Left colon (tissue), 2 donors: ENCODE measurements around the gene IQCK. TPM values are rescaled to one million over a fixed set of nuclear protein-coding genes. Genes with fewer than 3 reads are reported as not detected.
"Not testable (repeated sequence)": the region's sequence is repeated elsewhere in the genome, so short reads cannot be mapped to it uniquely, and the experiment has no call there.

ENCODE experiments used
- ATAC-seq: fragments of 200-7000 bp; cut with Tn5 transposase; one replicate; pipeline ENCODE4 v1.9.1; 2020; ENCODE audit warnings: mild to moderate bottlenecking, moderate library complexity
- DNase-seq, 2 donors: peaks; one replicate each; pipeline ENCODE4 v3.0.0-alpha.2; 2020
- intact Hi-C, 2 donors: fragments of 100-400 bp; cut with DNase I in 1 of 2; cut with micrococcal nuclease in 1 of 2; formaldehyde crosslinking; loops; one replicate each; pipeline versions ENCODE4 v1.11.2 to v1.14.0; 2022; cut with DNase I, micrococcal nuclease
- total RNA-seq, 2 donors: library from RNA; stranded (reverse); fragmentation: NEBNext Ultra II Directional; extraction: Animal tissue kit (Norgen Biotek cat#: 25700); gene quantifications; one replicate each; pipeline ENCODE4 v1.2.1, GENCODE V29; 2021
- donor health status: DM: no; HTN: no; CAD: no.
- donor health status: DM: yes; HTN: yes; CAD: no.

Gene IQCK
- total RNA-seq, 2 donors from 2014 or later: 11.0 to 13.8 TPM

- DNase-seq (no peak), ATAC-seq (no peak)
- intact Hi-C loops: no loop called here
These were observed 5.5 kb upstream of the IQCK start for GRCh38 chr16:19712418-19713058.

DNA sequence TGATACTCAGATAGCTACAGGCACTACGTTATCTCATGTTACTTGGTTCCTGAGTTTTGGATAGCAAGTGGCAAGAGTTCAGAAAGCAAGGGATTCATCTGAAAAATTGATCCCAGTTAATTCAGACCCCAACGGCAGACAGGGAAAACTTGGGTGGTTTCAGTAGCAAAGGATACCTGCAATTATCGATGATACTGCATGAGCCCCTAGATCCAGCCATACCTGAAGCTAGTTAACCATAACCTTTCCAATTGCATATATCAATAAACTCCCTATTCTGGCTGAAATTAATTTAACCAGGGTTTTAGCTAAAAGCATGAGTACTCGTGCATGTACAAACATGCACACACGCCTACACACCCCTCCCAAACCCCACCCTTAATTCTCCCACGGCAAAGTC is 4.4 kb upstream of the IQCK start:
- DNase-seq: no peak
- no peak for ATAC-seq
- intact Hi-C loops: no loop called here

DNA sequence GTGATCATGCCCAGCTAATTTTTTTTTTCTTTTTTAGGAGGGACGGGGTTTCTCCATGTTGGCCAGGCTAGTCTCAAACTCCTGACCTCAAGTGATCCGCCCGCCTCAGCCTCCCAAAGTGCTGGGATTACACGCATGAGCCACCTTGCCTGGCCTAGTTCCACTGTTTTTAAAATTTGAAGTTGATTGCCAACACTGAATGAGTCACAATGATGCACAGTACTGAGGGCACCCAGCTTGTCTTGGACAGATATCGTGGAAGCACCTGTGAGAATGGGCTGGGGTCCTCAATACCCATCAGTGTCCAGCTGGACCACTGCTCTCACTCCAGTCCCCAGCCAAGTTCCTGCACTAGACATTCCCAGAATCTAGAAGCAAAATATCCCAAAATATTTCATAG is 2.5 kb upstream of the IQCK start:
- intact Hi-C loops: no loop called here
- DNase-seq: no peak
- no peak for ATAC-seq

GRCh38 chr16:19716183-19716582 is 1.9 kb upstream of the IQCK start:
- intact Hi-C loops: no loop called here
- ATAC-seq (peak; percentile 78), DNase-seq (peak in 1 of 2 donors; percentile 50)

DNA sequence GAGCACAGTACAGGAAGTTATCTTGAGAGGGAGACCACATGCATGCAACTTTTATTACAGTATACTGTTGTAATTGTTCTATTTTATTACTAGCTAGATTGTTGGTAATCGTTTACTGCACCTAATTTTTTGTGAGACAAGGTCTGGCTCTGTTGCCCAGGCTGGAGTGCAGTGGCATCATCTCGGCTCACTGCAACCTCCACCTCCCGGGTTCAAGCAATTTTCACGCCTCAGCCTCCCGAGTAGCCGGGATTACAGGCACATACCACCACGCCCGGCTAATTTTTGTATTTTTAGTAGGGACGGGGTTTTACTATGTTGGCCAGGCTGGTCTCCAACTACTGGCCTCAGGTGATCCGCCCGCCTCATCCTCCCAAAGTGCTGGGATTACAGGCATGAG is 1.3 kb upstream of the IQCK start:
- peak; percentile 27 for ATAC-seq
- intact Hi-C loops, DNase-seq: not testable (repeated sequence)

- DNase-seq: no peak
- intact Hi-C loops: no loop called here
- ATAC-seq: peak; percentile 13
These were observed 757 bp upstream of the IQCK start for GRCh38 chr16:19717314-19717713.

- peak in 1 of 2 donors; percentile 59 for DNase-seq
- no peak for ATAC-seq
- intact Hi-C loops: no loop called here
These were observed 524 bp downstream of the IQCK start for GRCh38 chr16:19718624-19718965.

DNA sequence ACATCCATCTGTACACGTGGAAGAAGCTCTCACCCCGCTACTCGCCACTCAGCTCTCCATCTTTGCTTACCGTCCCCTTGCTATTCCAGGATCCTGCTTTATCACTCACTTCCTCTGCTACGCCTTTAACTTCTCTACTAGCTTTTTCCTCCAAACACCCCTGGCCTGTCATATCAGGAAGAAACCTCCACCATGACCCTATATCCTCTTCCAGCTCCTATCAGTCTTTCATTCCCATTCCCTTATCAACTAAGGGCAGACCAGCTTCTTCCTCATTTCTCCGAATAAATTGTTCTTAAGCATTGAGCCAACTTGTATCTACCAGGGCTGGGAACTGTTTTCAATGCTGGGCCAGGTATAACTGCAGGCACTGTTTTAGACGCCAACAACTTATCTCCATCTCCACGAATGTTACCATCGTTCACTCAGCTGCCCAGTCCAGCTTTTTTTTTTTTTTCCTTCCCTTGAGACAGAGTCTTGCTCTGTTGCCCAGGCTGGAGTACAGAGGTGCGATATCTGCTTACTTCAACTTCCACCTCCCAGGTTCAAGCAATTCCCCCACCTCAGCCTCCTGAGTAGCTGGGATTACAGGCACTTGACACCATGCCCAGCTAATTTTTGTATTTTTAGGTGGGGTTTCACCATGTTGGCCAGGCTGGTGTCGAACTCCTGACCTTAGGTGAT is 4.3 kb downstream of the IQCK start:
- ATAC-seq (no peak), DNase-seq (no peak)
- intact Hi-C loops: loop anchor here in 1 of 2 donors (10.0 kb wide), 1 partner anchor 162 kb away; the partner anchor contains the start of gene GPRC5B

GRCh38 chr16:19722981-19723380 is 4.9 kb downstream of the IQCK start:
- intact Hi-C loops: loop anchor here in 1 of 2 donors (10.0 kb wide), 1 partner anchor 162 kb away; the partner anchor contains the start of gene GPRC5B

DNA sequence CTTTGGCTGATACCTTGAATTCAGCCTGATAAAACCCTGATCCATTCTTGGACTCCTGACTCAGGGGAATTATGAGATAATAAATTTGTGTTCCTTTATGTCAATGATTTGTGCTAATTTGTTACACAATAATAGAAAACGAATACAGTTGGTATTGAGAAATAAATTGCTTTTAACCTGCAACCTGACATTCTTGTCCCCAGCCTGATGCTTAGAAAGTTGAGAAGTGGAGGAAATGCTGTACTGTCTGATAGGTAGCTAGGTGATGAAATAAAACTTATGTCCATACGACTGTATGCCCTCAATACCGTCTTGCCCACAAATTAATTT is 10.5 kb downstream of the IQCK start:
- intact Hi-C loops: loop anchor here in 1 of 2 donors (10.0 kb wide), 1 partner anchor 156 kb away; the partner anchor contains the start of gene GPRC5B
- no peak for ATAC-seq
- DNase-seq: no peak

More at GRCh38 chr16:19722981-19723380, 4.9 kb downstream of the IQCK start:
- ATAC-seq (no peak), DNase-seq (no peak)

GRCh38 chr16:19733551-19733950 is 15.5 kb downstream of the IQCK start:
- intact Hi-C loops: no loop called here
- no peak for ATAC-seq

GRCh38 chr16:19735074-19735867 is 17.2 kb downstream of the IQCK start:
- ATAC-seq (no peak), DNase-seq (no peak)
- intact Hi-C loops: no loop called here

More at GRCh38 chr16:19733551-19733950, 15.5 kb downstream of the IQCK start:
- DNase-seq: no peak

- ATAC-seq: no peak
- intact Hi-C loops: no loop called here
- no peak for DNase-seq
These were observed 19.4 kb downstream of the IQCK start for GRCh38 chr16:19737306-19738038.

GRCh38 chr16:19741354-19741753 is 23.3 kb downstream of the IQCK start:
- intact Hi-C loops: no loop called here
- no peak for ATAC-seq

DNA sequence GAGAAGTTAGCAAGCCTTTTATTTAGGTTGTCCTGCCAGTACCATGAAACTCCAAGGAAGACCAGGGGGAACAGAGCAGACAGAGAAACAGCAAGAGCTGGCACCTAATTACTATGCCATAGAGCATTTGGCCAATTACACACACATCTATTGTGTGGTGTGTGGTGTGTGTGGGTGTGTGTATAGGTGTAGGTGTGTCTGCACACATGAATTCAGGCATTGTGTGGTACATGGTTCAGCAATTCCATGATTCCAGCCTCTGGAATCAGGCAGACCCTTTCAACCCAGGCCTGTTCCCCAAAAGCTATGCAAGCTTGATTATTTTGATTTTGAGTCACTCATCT is 25.7 kb downstream of the IQCK start:
- DNase-seq (no peak), ATAC-seq (peak; percentile 68)
- intact Hi-C loops: no loop called here

More at GRCh38 chr16:19741354-19741753, 23.3 kb downstream of the IQCK start:
- no peak for DNase-seq

GRCh38 chr16:19744670-19745069 is 26.6 kb downstream of the IQCK start:
- ATAC-seq: peak; percentile 69
- intact Hi-C loops: no loop called here
- no peak for DNase-seq

- intact Hi-C loops: no loop called here
- ATAC-seq (no peak), DNase-seq (no peak)
These were observed 27.4 kb downstream of the IQCK start for GRCh38 chr16:19745286-19746010.

- ATAC-seq (no peak), DNase-seq (no peak)
- intact Hi-C loops: no loop called here
These were observed 28.5 kb downstream of the IQCK start for GRCh38 chr16:19746561-19746960.
